Upper lobe of left lung (tissue), 6 donors: ENCODE measurements around the gene ZNF513. TPM values are rescaled to one million over a fixed set of nuclear protein-coding genes. Genes with fewer than 3 reads are reported as not detected.
A peak's percentile ranks its signal among the peaks of the same experiment; 100 is the strongest.

Experiments used
- ATAC-seq, 2 donors: fragments of 200-7000 bp; cut with Tn5 transposase; one replicate each; pipeline ENCODE4 v1.9.1; 2022; ENCODE audit warnings: mild to moderate bottlenecking in 2 of 2, moderate library complexity in 2 of 2; ENCODE audit not compliant: low FRiP score in 2 of 2
- DNase-seq, 2 donors: peaks; one replicate each; pipeline ENCODE4 v3.0.0-alpha.2; 2019 to 2020
- H3K27ac ChIP-seq, 4 donors: fragments of 200-600 bp; sonication (generic); one replicate each; pipeline ENCODE4 v1.5.1; 2016 to 2019
- H3K27me3 ChIP-seq, 4 donors: fragments of 200-600 bp; sonication (generic); one replicate each; pipeline ENCODE4 v1.5.1; 2017 to 2019
- H3K36me3 ChIP-seq, 4 donors: fragments of 200-600 bp; sonication (generic); one replicate each; pipeline ENCODE4 v1.5.1; 2016 to 2019
- H3K4me1 ChIP-seq, 4 donors: fragments of 200-600 bp; sonication (generic); one replicate each; pipeline ENCODE4 v1.5.1; 2018 to 2019
- H3K4me3 ChIP-seq, 4 donors: fragments of 200-600 bp; sonication (generic); one replicate each; pipeline ENCODE4 v1.5.1; 2017 to 2019; ENCODE audit warnings: mild to moderate bottlenecking in 2 of 4, moderate library complexity in 1 of 4
- H3K9me3 ChIP-seq, 4 donors: fragments of 200-600 bp; sonication (generic); one replicate each; pipeline ENCODE4 v1.5.1; 2018 to 2019
- CTCF ChIP-seq, 6 experiments: fragments of 450-650 bp in 4 of 6; fragments of 200-600 bp in 2 of 6; sonication (generic) in 2 of 6; IDR thresholded peaks; one replicate each; pipeline ENCODE4 v1.5.1; 2016 to 2019; ENCODE audit warnings: antibody characterized with exemption in 6 of 6
- EP300 ChIP-seq, 4 donors: sonication (generic); formaldehyde crosslinking; IDR thresholded peaks; one replicate each; pipeline ENCODE4 v1.5.1; 2017; ENCODE audit warnings: antibody characterized with exemption in 4 of 4, control low read depth in 2 of 4
- POLR2A ChIP-seq, 4 donors: fragments of 450-650 bp; IDR thresholded peaks; one replicate each; pipeline ENCODE4 v1.5.1; 2016 to 2017; ENCODE audit warnings: antibody characterized with exemption in 4 of 4, mild to moderate bottlenecking in 2 of 4
- POLR2AphosphoS5 ChIP-seq, 2 donors: sonication (generic); formaldehyde crosslinking; IDR thresholded peaks; one replicate each; pipeline ENCODE4 v1.5.1; 2017; ENCODE audit warnings: antibody characterized with exemption in 2 of 2
- WGBS, 2 donors: methylation state at CpG; one replicate each; pipeline ENCODE4 v1.1.5; 2017 to 2018; 5-methylcytosine and 5-hydroxymethylcytosine counted together
- total RNA-seq, 6 donors: library from RNA; depleted of rRNA in 4 of 6; stranded (reverse); fragments of >200 nt in 4 of 6; gene quantifications; one replicate each; pipeline versions ENCODE4 v1.1.0 to v1.2.1, GENCODE V29; 2016 to 2021
- donor health status: DM: no; HTN: no; CAD: no; lungs with moderate emphysema.
- donor health status: DM: no; HTN: yes; CAD: no; lungs with severe emphysema.

The ZNF513 gene
- total RNA-seq, 6 donors from 2014 or later: 9.3 to 31.4 (median 18.0) TPM

GRCh38 chr2:27400348-27401135, 20.0 kb upstream of the ZNF513 start:
- Histone ChIP-seq H3K4me1 (peaks cover 0 to 4% (median 0%) of the 10 kb centered on the region in 4 donors), H3K4me3 (no peak overlapping the region), H3K9me3 (no peaks in the 10 kb centered on the region), H3K27me3 (no peaks in the 10 kb centered on the region), H3K36me3 (peaks cover 0 to 10% (median 1%) of the 10 kb centered on the region in 4 donors), H3K27ac (no peak overlapping the region)
- ATAC-seq (no peak), DNase-seq (no peak)
- no peak for TF ChIP-seq POLR2AphosphoS5 (IDR thresholded peaks at IDR 0.05)
- no peak for TF ChIP-seq CTCF (IDR thresholded peaks at IDR 0.05)
- no peak for TF ChIP-seq EP300 (IDR thresholded peaks at IDR 0.05)
- TF ChIP-seq POLR2A (IDR thresholded peaks at IDR 0.05): no peak
- 92 to 97% methylated on average over 2 of the region's 2 CpGs for whole genome bisulfite sequencing, 2 donors

- DNase-seq (no peak), ATAC-seq (no peak)
- no peaks in the 10 kb centered on the region for H3K27me3 ChIP-seq
- TF ChIP-seq POLR2AphosphoS5 (IDR thresholded peaks at IDR 0.05) (no peak), POLR2A (IDR thresholded peaks at IDR 0.05) (no peak), EP300 (IDR thresholded peaks at IDR 0.05) (no peak), CTCF (IDR thresholded peaks at IDR 0.05) (no peak)
- no peak overlapping the region for H3K4me3 ChIP-seq
- whole genome bisulfite sequencing, 2 donors: 93 to 95% methylated on average over 5 of the region's 5 CpGs
- peaks cover 0 to under 1% (median 0%) of the 10 kb centered on the region in 4 donors for H3K36me3 ChIP-seq
- H3K27ac ChIP-seq: no peak overlapping the region
- H3K9me3 ChIP-seq: no peaks in the 10 kb centered on the region
- no peaks in the 10 kb centered on the region for H3K4me1 ChIP-seq
Measured at GRCh38 chr2:27398962-27399361, 18.4 kb upstream of the ZNF513 start.

DNA sequence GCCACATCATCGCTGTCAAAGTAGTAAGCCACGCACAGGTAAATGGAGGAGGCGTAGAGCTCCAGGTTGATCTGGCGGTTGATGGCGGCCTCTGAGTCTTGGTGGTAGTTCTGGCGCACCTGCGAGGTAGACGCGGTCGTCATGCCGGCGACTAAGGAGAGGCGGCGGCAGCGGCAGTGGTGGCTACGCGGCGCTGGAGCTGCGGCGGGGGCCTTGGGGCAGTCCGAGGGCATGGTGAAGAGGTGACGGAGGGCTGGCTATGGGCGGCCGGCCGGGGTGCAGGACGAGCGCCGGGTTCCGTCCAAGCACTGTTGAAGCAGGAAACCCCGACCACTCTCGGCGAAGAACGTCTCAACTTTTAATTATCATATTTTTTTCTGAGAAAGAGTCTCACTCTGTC, 12.7 kb upstream of the ZNF513 start:
- DNase-seq (peak in 1 of 2 donors; percentile 79), ATAC-seq (no peak)
- TF ChIP-seq CTCF (IDR thresholded peaks at IDR 0.05) (no peak), EP300 (IDR thresholded peaks at IDR 0.05) (no peak), POLR2A (IDR thresholded peaks at IDR 0.05) (no peak), POLR2AphosphoS5 (IDR thresholded peaks at IDR 0.05) (no peak)
- H3K36me3 ChIP-seq: peaks cover 0 to 9% (median 3%) of the 10 kb centered on the region in 4 donors
- H3K4me3 ChIP-seq: no peak overlapping the region
- H3K4me1 ChIP-seq: no peaks in the 10 kb centered on the region
- no peak overlapping the region for H3K27ac ChIP-seq
- WGBS, 2 donors: 97 to 98% methylated on average over 33 of the region's 33 CpGs
- H3K27me3 ChIP-seq: no peaks in the 10 kb centered on the region
- H3K9me3 ChIP-seq: no peaks in the 10 kb centered on the region

- no peak for DNase-seq
- TF ChIP-seq EP300 (IDR thresholded peaks at IDR 0.05): no peak
- TF ChIP-seq POLR2A (IDR thresholded peaks at IDR 0.05): no peak
- Histone ChIP-seq H3K27me3 (no peaks in the 10 kb centered on the region), H3K4me3 (no peak overlapping the region), H3K27ac (no peak overlapping the region), H3K36me3 (peaks cover 0 to 12% (median 3%) of the 10 kb centered on the region in 4 donors), H3K4me1 (no peaks in the 10 kb centered on the region), H3K9me3 (no peaks in the 10 kb centered on the region)
- no peak for ATAC-seq
- WGBS, 2 donors: 93 to 95% methylated on average over 8 to 9 of the region's 9 CpGs
Measured at GRCh38 chr2:27390822-27391679, 10.5 kb upstream of the ZNF513 start.

- no peak for DNase-seq
- Histone ChIP-seq H3K4me1 (peaks cover 15 to 38% (median 22%) of the 10 kb centered on the region in 4 donors), H3K27me3 (no peaks in the 10 kb centered on the region), H3K9me3 (no peaks in the 10 kb centered on the region), H3K27ac (peak overlapping the region in 3 of 4 donors; percentile 84 to 95 (median 86)), H3K4me3 (no peak overlapping the region), H3K36me3 (peaks cover 19 to 74% (median 47%) of the 10 kb centered on the region in 4 donors)
- ATAC-seq: no peak
- TF ChIP-seq POLR2A (IDR thresholded peaks at IDR 0.05): no peak
- TF ChIP-seq EP300 (IDR thresholded peaks at IDR 0.05): no peak
- no peak for TF ChIP-seq POLR2AphosphoS5 (IDR thresholded peaks at IDR 0.05)
- no peak for TF ChIP-seq CTCF (IDR thresholded peaks at IDR 0.05)
- 90 to 95% methylated on average over 10 of the region's 10 CpGs for WGBS, 2 donors
Measured at GRCh38 chr2:27381577-27382181, 1.1 kb upstream of the ZNF513 start.
